GM12872 (cell line): ENCODE data around the gene SPAG17.

Experiments
- TF ChIP-seq, protein P1 (sequence below): IDR thresholded peaks from 3 replicates; pipeline ENCODE4 v1.5.1; 2011; ENCODE audit warnings: low read depth, mild to moderate bottlenecking, low read length, moderate library complexity; ENCODE audit not compliant: insufficient read depth

Gene SPAG17

DNA sequence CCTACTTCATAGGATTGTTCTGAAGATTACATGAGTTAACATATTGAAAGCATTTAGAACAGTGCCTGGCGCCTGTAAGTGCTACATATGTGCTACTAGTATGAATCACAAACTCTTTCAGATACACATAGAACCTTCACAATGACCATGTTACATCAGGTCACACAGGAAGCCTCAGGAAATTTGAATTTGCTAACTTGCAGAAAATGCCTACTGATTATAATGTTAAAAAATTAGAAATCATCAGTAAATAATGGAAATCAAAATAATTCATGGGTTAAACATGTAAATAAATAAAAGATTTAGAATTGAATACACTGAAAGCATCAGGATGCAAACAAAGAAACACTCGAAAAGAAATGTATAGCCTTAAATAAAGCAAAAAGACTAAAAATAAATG is 94.9 kb downstream of the SPAG17 start:
- TF ChIP-seq, protein P1, sequence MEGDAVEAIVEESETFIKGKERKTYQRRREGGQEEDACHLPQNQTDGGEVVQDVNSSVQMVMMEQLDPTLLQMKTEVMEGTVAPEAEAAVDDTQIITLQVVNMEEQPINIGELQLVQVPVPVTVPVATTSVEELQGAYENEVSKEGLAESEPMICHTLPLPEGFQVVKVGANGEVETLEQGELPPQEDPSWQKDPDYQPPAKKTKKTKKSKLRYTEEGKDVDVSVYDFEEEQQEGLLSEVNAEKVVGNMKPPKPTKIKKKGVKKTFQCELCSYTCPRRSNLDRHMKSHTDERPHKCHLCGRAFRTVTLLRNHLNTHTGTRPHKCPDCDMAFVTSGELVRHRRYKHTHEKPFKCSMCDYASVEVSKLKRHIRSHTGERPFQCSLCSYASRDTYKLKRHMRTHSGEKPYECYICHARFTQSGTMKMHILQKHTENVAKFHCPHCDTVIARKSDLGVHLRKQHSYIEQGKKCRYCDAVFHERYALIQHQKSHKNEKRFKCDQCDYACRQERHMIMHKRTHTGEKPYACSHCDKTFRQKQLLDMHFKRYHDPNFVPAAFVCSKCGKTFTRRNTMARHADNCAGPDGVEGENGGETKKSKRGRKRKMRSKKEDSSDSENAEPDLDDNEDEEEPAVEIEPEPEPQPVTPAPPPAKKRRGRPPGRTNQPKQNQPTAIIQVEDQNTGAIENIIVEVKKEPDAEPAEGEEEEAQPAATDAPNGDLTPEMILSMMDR: no peak

DNA sequence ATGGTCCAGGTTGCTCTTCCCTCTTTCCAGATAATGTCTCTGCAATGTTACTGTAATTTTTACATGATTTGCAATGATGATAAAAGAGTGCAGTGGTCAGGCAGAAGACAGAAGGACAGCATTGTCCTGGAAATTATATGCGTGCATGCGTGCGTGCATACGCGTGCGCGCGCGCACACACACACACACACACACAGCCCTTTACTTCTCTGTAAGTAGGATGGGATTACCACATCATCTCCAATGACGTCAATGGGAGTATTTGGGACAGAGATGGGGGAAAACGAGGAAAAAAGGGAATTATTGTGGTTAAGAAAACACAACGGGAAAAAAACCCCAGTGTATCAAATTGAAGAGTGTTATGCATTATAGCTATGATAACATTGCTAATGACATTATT is 99.7 kb downstream of the SPAG17 start:
- TF ChIP-seq, protein P1: no peak

DNA sequence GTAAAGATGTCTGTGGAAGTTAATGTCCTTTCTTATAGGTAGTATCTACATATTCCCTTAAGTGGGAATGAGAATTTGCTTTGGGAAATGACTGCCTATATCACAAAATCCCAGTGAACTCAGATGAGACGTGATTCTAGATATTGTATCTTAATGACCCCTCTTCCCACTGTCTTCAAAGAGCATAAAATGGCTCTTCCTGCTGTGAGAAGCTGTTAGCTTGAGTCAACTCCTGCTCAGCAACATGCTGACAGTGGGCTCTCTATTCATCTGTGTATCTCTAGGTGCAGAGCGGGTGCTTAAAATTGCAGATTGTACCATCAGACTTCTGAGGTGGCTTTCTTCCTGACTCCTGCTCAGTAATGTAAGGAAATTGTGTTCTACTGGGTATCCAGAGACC is 100.6 kb downstream of the SPAG17 start:
- TF ChIP-seq, protein P1: no peak

DNA sequence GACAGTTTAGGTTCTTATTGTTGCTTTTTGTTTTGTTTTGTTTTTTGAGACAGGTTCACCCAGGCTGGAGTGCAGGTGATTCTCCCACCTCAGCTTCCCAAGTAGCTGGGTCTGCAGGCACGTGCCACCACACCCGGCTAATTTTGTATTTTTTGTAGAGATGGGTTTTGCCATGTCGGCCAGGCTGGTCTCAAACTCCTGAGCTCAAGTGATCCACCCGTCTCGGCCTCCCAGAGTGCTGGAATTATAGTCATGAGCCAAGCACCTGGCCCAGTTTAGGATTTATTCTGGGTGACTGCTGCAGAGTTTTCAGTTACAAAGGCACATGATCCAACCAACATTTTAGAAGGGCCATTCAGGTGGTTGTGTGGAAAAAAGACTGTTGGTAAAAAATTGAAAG is 102.0 kb downstream of the SPAG17 start:
- TF ChIP-seq, protein P1: no peak

DNA sequence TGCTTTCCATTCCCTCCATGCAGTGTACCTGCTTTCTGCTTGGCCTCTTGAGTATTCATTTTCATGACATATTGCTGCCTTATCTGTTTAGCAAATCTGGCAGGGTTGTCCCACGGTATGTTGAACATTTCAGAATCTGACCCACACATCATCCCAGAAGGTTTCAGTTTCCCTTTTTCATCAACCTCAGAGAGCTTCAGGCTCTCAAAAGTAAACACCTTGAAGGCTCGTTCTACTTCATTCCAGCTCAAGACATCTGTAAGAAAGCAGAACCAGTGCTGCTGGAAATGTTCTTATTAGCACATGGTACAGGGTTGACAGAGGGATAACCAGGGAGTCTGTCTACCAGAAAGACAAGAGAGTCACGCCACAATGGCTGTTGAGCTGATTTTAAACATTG is 103.6 kb downstream of the SPAG17 start:
- TF ChIP-seq, protein P1: no peak

DNA sequence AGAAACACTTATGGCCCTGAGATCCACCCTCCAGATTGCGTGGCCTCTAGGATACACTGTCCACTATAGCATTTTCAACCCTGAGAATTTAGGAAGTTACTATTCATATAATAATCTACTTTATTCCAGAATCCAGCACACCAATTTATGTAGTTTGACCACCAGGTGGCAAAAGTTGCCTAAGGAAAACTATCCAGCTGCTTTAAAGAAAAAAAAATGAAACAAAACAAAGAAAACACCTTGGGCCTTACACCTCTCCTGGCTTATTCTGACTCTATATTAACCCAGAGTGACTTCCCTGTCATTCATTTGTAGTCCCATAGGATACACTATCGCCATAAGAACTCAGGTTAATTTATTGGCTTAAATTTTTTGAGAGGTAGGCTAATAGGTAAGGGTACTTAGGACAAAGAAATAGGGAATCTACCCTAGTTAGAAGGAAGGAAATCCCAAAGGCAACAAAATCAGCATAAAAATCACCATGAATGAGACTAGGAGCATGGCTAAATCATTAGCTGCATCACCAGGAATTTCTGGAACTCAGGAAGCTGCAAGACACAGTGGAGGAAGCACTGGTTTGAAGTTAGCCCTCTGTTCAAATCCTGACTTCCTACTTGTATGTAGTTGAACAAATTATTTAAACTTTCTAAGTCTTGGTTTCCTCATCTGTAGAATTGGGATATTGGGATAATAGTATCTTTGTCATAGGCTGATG is 107.5 kb downstream of the SPAG17 start:
- TF ChIP-seq, protein P1: no peak

DNA sequence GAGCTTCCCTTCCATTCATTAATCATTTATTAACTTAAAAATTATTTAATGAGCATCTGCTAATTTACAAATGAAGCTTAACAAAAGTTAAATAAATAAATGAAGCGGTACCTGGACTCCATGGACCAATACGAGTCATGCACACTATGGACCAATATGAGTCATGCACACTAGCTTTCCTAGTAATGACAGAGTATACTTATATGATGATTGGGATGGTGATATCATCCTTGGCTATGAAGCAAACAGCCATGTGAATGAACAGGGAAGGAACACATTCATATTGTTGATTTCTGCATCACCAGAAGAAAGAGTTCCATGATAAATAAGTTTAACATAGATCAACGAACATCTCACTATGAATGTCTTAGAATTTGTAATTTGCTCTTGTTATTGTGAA is 109.9 kb downstream of the SPAG17 start:
- TF ChIP-seq, protein P1: no peak
